DMS114 treated with DMSO at 0.1 percent for 48 hours (cell line): Measurements from ENCODE around the gene TOB1.

Experiments used
- DNase-seq: peaks from one replicate; lab custom pipeline; 2025; ENCODE audit not compliant: unreplicated experiment; lab: John Stamatoyannopoulos, UW

Gene TOB1

DNA sequence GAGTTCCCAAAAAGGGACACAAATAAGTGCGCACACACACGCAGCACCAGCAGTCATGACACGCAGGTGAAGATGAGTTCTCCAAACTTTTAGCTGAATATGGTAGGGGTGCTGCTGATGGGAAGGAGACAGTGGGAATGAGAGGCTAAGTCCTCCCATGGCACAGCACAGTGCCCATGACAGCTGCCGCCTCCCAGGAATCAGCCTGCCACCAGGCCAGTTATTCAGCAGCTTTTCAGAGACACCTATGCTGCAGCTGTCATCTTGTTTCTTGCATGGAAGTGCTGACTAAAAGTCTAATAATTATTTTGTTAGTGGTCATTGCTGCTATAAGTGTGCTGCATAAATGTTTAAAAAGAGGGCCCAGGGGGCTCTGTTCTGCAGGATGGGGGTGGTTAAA, 18.6 kb downstream of the TOB1 start:
- DNase-seq = no peak

DNA sequence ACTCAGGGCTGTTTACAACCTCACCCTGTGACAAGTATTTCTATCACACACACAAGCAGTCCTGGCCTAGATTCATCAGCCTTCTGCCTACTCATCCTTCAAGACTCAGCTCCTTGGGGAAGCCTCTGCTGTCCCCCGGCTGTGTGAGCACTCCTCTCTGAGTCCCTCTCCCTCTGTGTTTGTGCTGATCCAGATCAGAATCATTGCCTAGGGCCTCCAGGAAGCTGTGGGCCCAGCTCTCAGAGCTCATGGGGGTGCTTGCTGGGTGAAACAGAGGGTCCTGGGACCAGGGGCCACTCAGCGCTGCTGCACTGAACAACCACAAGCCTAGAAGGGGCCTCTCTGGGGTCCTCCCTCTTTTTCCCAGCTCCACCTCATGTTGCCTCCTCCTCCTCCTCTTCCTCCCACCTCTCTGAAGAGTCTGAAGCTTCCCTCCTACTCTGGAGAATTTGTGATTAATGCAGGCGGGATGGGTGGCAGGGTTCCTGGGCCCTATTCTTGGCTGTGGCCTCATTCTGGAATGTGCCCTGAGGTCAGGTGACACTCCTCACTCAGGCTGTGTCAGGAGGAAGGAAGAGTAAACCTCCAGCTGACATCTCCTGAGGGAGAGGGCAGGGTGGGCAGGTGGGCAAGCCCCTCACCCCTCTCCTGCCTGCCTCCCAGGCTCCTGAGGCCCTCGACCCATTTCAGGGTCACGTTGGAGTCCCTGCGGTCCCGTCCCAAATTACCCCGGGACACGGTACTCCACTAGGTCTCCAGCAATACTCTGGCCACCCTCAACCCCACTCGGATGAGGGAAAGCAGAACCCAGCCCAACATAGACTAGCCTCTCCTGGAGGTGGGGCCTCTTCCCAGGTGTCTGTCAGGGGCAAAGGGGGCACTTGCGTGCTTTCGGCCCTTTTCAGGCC, 20.7 kb downstream of the TOB1 start:
- DNase-seq = no peak

DNA sequence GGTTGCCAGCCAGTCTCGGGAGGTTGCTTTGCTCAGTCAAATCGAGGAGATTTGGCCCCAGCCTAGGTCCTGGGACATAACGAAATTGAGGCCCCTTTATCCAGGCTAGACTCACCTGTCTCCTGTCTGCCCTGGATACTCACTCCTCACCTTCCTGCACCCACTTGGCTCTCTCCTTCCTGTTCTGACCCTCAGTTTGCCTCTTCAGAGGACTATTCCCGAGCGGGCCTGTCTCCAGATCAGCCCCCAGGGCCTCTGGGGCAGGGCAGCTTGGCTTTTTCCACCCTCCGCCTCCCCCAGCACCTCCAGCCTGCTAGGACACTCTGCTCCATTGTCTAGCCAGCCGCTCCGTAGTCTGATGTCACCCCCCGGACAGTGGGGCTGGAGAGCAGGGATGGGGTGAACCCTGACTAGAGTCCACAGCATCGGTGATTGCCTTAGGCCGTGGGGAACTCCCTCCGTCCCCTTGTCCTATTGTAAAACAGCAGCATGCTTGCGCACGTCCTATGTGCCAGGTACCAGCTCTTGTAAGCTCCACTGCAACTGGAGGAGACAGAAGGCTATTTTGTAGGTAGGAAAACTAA, 21.9 kb downstream of the TOB1 start:
- no peak for DNase-seq

DNA sequence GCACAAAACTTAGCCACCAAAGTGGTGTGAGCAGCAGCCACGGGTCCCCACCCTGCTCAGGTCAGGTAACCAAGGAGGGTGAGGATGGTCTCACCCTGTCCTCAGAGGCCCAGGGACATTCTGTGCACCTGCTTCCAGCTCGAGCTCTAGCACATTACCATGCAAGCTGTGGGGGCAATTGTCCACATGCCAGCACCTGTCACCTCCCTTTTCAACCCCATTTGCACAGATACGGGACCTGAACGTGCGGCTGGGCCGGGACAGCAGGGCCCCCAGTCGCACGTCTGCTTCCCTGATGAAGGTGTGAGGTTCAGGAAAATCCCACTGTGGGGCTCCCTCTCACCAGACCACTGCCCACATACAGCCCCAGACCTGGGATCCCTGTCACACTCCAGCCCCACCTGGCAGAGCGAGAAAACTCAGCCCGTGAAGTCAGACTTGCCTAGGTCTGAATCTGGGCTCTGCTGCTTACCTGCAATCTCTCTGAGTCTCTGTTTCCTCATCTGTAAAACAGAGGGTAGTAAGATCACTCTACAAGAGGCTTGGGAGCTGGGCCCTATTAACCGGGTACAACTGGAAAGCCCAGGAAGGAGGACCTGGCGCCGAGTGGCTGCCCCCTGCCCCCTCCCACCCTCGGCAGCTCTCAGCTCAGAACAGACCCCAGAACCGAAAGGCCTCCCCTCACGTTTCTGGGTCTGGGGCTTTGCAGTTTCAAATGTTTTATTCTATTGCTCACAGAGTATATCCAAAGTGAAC, 22.8 kb downstream of the TOB1 start:
- no peak for DNase-seq

DNA sequence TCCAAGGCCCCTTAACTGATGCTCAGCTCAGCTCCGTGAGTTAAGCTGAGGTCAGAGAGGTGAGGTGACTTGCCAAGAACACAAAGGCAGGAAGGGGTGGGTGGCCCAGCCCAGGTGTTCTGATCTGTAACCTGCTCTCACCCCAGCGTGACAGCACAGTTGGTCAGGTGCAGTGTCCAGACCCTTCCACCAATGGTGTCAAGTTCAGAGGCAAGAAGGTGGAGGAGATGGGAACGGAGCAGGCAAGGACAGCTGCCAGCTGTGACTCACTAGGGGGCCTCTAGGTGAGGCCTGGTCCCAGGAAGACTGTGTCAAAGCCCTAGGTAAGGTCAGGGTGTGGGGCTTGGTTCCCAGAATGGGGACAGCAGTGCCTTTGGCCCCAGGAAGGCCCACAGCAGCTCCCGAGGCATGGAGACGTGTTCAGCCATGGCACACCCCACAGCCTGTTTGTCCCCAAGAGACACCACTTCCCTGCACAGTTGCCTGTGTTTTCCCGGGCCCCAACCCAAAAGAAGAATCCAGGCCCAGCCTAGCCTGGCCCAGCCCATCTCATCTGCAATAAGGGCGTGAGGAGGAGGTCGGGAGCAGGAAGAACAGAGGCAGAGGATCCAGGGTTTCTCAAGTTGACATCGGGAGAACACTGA, 23.5 kb downstream of the TOB1 start:
- no peak for DNase-seq

DNA sequence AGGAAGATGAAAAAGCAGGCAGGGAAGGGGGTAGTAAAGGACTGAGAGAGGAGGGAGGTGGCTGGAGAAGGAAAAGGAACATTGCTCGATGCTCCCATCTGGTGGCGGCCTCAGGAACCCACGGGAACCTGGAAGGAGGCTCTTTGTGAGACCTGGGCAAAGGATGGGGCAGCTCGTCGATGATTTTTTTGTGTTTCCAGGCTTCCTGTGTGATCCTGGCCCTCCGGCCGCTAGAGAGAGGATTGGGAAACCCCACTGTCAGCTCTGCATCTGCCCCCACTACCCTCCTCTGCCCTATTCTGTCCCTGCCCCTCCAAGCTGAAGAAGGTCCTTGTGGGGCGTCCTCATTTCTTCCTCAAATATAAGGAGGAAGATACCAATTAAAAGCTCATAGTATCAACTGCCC, 24.2 kb downstream of the TOB1 start:
- DNase-seq = peak; percentile 63

DNA sequence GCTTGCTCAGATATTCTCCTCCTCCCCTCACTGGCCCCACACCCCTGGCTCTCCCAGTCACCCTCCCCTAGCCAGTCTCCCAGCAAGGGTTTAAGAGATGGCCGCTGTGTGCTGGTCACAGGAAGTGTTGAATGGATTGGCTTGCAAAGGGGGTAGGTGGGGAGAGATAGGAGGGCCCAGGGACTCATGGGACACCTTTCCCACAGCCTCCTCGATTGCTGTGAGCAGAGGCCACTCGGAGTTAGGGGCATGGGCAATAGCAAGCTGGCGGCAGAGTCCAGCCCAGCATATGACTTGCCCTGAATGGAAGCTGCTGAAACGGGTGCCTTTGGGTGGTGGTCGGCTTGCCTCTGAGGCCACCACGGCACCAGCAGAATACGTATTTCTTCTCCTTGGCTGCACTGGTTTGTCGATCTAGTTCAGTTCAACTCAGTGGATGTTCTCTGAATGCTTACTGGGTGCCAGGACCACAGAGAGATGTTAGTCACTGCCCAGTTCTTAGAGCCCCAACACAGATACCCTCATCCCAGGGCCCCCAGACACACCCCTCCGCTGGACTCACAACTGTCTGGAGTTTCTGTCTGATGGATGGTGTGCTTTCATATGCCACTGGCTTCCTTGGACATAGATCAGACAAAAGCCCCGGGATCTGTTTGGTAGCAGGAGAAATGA, 24.7 kb downstream of the TOB1 start:
- DNase-seq = no peak

DNA sequence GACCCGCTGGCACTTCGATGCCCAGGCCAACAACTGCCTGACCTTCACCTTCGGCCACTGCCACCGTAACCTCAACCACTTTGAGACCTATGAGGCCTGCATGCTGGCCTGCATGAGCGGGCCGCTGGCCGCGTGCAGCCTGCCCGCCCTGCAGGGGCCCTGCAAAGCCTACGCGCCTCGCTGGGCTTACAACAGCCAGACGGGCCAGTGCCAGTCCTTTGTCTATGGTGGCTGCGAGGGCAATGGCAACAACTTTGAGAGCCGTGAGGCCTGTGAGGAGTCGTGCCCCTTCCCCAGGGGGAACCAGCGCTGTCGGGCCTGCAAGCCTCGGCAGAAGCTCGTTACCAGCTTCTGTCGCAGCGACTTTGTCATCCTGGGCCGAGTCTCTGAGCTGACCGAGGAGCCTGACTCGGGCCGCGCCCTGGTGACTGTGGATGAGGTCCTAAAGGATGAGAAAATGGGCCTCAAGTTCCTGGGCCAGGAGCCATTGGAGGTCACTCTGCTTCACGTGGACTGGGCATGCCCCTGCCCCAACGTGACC, 25.8 kb downstream of the TOB1 start:
- DNase-seq = no peak

DNA sequence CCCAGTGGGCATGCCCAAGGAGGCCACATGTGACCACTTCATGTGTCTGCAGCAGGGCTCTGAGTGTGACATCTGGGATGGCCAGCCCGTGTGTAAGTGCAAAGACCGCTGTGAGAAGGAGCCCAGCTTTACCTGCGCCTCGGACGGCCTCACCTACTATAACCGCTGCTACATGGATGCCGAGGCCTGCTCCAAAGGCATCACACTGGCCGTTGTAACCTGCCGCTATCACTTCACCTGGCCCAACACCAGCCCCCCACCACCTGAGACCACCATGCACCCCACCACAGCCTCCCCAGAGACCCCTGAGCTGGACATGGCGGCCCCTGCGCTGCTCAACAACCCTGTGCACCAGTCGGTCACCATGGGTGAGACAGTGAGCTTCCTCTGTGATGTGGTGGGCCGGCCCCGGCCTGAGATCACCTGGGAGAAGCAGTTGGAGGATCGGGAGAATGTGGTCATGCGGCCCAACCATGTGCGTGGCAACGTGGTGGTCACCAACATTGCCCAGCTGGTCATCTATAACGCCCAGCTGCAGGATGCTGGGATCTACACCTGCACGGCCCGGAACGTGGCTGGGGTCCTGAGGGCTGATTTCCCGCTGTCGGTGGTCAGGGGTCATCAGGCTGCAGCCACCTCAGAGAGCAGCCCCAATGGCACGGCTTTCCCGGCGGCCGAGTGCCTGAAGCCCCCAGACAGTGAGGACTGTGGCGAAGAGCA, 26.4 kb downstream of the TOB1 start:
- DNase-seq = no peak

DNA sequence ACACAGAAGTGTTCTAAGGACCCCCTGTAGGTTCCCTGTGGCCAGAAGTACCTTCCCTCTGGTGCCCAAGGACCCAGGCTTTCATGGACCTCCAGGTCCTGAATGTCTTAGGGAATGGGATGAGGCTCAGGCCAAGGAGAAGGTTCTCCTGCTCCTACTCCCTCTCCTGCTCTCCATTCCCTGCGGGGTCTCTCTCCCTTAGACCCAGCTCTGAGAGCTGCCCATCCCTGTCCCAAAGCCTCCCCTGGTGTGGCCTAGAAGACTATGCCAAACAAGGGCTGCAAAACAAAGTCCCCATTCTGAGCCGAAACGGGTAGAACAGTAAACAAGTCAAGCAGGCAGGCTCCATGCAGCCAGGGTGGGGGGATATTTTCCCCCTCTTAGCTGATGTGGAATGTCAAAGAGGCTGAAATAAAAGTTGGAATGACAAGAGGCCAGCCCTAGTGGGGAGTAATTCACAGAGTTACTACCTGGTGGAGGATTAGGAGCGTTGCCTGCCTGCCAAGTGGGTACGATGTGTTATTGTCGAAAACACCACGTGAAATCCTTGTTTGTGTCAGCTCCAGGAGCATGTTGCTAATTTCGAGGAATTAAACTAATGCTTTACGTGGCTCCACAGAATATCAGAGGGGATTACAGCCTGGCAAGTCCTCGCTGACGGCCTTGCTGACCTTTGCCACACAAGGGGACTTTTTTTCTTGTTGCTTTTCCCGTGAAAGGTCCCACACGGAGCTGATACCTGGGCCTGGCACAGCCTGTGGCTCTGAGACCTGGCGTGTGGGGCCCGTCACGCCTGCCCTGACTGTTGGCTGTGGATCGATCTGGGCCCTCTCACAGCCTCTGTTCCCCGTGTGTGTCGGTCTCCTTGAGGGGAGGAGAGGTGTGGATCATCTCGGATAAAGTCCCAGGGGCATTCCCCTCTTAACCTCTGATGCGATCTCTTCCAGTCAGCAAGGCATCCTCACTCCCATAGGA, 27.9 kb downstream of the TOB1 start:
- DNase-seq = no peak

DNA sequence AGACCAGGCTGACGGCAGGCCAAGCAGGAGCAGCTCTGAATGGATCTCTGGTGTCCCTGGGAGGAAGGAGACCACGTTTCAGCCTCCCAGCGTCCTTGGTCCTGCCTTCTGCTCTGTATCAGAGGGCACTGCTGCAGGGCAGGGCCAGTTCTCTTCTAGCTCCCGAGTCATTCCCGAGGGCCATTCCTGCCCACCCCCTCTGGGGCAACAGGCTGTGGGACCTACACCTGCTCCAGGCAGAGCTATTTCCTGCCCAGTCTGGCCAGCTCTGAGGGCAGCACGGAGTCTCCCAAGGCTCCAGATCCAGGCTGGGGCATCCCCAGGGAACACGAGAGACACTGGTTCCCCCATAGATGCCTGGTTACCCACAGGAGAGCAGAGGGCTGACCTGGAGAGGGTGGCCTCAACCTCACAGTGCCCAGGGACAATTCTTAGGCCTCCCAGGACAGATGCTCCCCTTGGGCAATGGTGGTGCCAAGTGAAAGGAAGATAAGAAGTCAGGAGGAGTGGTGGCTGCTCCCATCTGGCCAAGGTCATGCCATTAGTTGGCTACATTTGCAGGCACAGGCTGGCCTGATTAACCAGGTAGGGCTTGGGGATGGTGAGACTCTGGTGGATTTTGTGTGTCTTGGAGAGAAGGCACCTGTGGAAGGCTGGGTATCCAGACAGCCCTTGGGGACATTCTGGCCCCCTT, 28.7 kb downstream of the TOB1 start:
- DNase-seq = no peak

DNA sequence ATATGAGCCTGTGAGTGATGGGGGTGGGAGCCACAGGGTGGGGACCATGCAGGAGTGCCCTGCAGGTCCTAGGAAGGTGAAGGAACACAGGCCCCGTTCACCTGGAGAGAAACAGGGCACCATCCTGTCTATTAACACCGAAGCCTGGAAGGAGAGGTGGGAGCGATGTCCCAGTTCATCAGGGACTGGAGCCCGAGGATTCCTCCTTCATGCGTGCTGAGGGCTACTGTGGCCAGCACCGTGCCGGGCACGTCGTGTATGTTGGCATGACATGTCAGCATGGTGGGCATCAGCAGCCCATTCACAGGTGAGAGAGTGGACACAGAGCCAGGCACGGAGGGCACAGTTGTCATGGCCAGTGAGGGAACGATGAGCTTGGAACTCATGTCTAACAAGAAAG, 29.3 kb downstream of the TOB1 start:
- no peak for DNase-seq

DNA sequence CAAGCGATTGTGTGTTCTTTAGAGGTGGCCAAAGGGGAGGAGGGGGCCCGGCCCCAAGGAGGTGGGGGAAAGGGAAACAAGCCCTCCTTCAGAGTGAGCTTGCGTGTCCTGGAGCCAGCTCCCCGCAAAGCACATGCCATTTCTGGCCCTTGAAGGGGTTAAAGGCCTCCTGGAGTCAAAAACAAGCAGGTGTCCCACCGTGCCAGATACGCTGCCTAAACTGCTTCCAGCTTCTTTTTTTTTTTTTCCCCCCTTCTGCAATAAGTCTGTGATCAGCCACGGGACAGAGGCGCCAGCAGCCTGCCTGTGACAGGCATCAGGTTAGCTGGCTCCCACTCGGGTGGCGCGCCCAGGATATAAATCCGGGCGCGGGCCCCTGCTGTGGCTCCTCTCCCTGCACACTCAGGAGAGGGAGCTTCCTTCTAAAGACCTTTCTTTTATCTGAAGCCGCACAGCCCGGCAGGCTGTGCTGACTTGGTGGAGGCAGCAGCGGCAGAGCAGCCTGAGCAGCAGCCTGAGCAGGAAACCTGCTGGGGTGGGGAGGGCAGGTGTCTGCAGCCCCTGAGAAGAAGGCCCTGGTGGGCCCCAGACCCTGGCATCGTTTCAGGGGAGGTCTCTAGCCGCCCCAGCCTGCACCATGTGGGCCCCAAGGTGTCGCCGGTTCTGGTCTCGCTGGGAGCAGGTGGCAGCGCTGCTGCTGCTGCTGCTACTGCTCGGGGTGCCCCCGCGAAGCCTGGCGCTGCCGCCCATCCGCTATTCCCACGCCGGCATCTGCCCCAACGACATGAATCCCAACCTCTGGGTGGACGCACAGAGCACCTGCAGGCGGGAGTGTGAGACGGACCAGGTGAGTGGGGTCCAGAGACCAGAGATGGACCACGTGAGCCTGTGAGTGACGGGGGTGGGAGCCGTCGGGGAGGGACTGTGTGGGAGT, 30.6 kb downstream of the TOB1 start, which contains the start of gene WFIKKN2:
Gene WFIKKN2, plus strand, starts transcription at position 286 of the 934 bp plus-strand sequence. Its CDS starts 352 bp downstream, at position 638.
- DNase-seq = no peak

DNA sequence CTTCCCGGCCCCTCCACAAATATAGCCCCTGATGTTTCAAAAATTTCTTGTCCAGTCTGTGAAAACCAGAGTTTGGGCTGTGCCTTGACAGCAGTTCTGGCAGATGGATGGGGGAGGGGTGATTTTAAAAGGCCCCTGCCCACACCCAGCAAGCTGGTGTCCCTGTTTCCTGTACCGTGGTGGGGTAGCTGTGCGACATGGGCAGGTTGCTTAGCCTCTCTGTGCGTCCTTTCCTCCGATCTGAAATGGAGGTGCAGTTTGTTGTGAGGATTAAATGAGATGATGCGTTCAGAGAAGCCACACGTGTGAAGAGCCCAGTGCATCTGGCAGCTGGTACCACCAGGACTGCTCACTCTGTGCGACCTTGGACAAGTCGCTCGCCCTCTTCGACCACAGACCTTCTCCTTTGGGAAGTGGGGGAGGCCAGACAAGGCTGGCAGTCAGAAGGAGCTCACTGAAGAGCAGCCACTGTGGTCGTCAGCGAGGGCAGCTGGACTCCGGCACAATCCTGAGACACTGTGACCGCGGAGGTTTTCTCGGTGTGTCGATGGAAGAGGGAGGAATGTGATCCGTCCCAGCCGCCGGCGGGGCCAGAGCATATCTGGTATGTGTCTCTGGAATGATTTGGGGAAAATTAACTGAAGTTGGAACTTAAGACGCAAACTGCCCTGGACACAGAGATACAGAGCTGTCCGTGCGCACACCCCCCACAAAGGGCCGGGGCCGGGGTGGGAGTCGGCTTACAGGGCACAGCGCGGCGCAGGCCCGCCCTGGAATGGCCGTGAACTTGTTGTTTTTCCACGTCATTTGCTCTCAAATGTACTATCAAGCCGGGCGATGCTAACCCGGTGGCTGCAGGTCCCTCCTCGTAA, 31.5 kb downstream of the TOB1 start:
- no peak for DNase-seq

DNA sequence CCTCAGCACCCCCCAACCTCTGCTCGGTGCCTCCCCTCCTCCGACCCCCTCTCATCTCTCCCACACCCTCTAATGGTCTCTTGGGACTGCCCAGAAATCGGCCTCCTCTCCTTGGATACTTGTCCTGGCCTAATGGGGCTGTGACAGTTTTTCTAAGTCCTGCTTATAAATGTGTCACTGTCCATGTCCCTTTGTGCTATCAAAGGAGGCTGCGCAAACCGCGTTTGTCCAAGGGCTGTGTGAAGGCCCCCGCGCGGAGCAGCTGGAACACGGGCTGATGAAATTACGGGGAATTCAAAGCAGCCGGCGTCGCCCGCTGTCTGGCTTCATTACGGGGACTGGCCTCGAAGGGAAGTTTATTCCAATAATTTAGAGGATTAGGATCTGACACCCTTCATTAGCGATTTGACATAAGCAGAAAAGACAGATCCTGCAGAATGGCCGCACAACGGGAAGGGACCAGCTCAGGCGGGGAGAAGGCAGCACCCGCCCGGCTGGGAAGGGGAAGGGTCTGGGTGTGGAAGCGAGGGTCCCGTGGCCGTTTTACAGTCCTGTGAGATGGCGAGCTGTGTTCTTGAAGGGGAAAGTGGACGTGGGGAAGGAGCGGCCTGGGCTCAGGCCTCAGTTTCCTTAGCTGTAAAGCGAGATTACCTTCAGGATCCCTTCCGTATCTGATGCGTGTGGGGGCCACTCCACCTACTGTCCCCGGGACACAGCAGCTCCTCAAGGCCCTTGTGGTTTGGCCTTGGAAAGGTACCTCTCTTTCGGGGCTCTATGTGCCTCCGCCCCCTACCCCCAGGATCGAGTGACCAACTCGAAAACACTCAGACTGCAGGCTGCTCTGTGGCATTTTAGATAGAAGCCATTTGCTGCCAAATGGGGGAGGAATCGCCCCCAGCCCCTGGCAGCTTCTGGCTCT, 32.4 kb downstream of the TOB1 start:
- DNase-seq = no peak
